Activated CD8-positive, alpha-beta memory T cell treated with anti-CD3 and anti-CD28 coated beads, Interleukin-2, amount 50 U/mL, for 24 hours (primary cell): ENCODE data around the gene CERK.
"Not testable (repeated sequence)": the region's sequence is repeated elsewhere in the genome, so short reads cannot be mapped to it uniquely, and the experiment has no call there.

ENCODE experiments used
- DNase-seq: peaks from one replicate; pipeline ENCODE4 v3.0.0-alpha.2; 2020; ENCODE audit errors: extremely low read depth

Gene CERK

GRCh38 chr22:46737976-46738646 lies at the start of gene CERK:
Gene CERK (minus strand): TSS chr22:46738252. CDS start chr22:46738148, 104 bp downstream.
- no peak for DNase-seq

- no peak for DNase-seq
Observed at GRCh38 chr22:46783721-46784120, 45.7 kb upstream of the CERK start.

- not testable (repeated sequence) for DNase-seq
Observed at GRCh38 chr22:46782200-46782599, 44.1 kb upstream of the CERK start.

- DNase-seq, result no peak
Observed at GRCh38 chr22:46781291-46781690, 43.2 kb upstream of the CERK start.

GRCh38 chr22:46780453-46780852 lies 42.4 kb upstream of the CERK start:
- DNase-seq, result no peak

GRCh38 chr22:46779651-46780050 lies 41.6 kb upstream of the CERK start:
- no peak for DNase-seq

- no peak for DNase-seq
Observed at GRCh38 chr22:46779023-46779422, 41.0 kb upstream of the CERK start.

- no peak for DNase-seq
Observed at GRCh38 chr22:46777609-46777970, 39.5 kb upstream of the CERK start.

GRCh38 chr22:46776876-46777608 lies 39.0 kb upstream of the CERK start:
- DNase-seq, result no peak

GRCh38 chr22:46775850-46776826 lies 38.1 kb upstream of the CERK start:
- DNase-seq, result no peak

GRCh38 chr22:46774980-46775849 lies 37.2 kb upstream of the CERK start:
- no peak for DNase-seq

- DNase-seq, result no peak
Observed at GRCh38 chr22:46774253-46774979, 36.4 kb upstream of the CERK start.

- no peak for DNase-seq
Observed at GRCh38 chr22:46773076-46773475, 35.0 kb upstream of the CERK start.

GRCh38 chr22:46770726-46771125 lies 32.7 kb upstream of the CERK start:
- DNase-seq, result no peak

- DNase-seq, result no peak
Observed at GRCh38 chr22:46770151-46770641, 32.1 kb upstream of the CERK start.

GRCh38 chr22:46769706-46770105 lies 31.7 kb upstream of the CERK start:
- DNase-seq, result no peak

- no peak for DNase-seq
Observed at GRCh38 chr22:46769191-46769675, 31.2 kb upstream of the CERK start.

- no peak for DNase-seq
Observed at GRCh38 chr22:46767249-46767985, 29.4 kb upstream of the CERK start.

GRCh38 chr22:46766611-46767010 lies 28.6 kb upstream of the CERK start:
- no peak for DNase-seq
